Measurements from ENCODE around the gene ZNF322. TPM values are rescaled to one million over a fixed set of nuclear protein-coding genes. Genes with fewer than 3 reads are reported as not detected.

ZNF322 gene
- total and polyA plus RNA-seq, 2 of the 8 experiments (the other 6 are each of a cell fraction or from before 2014, with no cell fraction given), result 5.3 to 35.0 TPM

DNA sequence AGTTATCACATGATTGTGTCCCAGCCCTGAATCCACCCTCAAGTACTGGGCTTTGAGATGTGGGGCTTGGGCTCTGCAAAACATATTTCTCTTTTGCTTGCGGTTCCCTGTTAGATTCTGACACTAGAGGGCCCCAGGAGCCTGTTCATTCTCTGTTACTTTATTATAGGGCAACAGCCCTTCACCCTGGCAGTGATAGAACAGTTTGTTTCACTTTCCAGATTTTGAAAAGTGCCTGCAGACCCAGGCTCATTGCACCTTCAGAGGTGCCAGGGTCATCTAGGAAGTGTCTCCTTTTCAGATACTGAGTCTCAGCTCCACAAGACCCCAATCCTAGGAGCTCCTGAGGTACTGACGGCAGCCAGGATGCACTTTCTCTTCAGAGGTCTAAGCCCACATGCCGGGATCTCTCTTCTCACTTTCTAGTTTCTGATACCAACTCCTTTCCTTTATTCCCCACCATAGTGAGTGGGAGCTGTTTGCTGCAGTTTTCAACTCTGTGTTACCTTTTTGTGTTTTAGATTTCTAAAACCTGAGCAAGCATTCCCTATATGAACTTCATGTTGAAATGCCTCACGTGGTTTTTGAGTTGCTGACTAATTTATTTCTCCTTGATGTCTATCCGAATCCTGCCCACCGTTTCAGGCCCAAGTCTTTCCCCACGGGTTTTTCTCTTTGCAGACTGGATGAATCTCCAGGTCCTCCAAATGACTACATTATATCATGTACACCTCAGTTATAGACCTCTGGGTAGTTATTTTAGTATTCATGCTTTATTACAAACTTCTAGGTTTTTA lies 51.9 kb downstream of the ZNF322 start (continued):
- TF ChIP-seq, protein P1, sequence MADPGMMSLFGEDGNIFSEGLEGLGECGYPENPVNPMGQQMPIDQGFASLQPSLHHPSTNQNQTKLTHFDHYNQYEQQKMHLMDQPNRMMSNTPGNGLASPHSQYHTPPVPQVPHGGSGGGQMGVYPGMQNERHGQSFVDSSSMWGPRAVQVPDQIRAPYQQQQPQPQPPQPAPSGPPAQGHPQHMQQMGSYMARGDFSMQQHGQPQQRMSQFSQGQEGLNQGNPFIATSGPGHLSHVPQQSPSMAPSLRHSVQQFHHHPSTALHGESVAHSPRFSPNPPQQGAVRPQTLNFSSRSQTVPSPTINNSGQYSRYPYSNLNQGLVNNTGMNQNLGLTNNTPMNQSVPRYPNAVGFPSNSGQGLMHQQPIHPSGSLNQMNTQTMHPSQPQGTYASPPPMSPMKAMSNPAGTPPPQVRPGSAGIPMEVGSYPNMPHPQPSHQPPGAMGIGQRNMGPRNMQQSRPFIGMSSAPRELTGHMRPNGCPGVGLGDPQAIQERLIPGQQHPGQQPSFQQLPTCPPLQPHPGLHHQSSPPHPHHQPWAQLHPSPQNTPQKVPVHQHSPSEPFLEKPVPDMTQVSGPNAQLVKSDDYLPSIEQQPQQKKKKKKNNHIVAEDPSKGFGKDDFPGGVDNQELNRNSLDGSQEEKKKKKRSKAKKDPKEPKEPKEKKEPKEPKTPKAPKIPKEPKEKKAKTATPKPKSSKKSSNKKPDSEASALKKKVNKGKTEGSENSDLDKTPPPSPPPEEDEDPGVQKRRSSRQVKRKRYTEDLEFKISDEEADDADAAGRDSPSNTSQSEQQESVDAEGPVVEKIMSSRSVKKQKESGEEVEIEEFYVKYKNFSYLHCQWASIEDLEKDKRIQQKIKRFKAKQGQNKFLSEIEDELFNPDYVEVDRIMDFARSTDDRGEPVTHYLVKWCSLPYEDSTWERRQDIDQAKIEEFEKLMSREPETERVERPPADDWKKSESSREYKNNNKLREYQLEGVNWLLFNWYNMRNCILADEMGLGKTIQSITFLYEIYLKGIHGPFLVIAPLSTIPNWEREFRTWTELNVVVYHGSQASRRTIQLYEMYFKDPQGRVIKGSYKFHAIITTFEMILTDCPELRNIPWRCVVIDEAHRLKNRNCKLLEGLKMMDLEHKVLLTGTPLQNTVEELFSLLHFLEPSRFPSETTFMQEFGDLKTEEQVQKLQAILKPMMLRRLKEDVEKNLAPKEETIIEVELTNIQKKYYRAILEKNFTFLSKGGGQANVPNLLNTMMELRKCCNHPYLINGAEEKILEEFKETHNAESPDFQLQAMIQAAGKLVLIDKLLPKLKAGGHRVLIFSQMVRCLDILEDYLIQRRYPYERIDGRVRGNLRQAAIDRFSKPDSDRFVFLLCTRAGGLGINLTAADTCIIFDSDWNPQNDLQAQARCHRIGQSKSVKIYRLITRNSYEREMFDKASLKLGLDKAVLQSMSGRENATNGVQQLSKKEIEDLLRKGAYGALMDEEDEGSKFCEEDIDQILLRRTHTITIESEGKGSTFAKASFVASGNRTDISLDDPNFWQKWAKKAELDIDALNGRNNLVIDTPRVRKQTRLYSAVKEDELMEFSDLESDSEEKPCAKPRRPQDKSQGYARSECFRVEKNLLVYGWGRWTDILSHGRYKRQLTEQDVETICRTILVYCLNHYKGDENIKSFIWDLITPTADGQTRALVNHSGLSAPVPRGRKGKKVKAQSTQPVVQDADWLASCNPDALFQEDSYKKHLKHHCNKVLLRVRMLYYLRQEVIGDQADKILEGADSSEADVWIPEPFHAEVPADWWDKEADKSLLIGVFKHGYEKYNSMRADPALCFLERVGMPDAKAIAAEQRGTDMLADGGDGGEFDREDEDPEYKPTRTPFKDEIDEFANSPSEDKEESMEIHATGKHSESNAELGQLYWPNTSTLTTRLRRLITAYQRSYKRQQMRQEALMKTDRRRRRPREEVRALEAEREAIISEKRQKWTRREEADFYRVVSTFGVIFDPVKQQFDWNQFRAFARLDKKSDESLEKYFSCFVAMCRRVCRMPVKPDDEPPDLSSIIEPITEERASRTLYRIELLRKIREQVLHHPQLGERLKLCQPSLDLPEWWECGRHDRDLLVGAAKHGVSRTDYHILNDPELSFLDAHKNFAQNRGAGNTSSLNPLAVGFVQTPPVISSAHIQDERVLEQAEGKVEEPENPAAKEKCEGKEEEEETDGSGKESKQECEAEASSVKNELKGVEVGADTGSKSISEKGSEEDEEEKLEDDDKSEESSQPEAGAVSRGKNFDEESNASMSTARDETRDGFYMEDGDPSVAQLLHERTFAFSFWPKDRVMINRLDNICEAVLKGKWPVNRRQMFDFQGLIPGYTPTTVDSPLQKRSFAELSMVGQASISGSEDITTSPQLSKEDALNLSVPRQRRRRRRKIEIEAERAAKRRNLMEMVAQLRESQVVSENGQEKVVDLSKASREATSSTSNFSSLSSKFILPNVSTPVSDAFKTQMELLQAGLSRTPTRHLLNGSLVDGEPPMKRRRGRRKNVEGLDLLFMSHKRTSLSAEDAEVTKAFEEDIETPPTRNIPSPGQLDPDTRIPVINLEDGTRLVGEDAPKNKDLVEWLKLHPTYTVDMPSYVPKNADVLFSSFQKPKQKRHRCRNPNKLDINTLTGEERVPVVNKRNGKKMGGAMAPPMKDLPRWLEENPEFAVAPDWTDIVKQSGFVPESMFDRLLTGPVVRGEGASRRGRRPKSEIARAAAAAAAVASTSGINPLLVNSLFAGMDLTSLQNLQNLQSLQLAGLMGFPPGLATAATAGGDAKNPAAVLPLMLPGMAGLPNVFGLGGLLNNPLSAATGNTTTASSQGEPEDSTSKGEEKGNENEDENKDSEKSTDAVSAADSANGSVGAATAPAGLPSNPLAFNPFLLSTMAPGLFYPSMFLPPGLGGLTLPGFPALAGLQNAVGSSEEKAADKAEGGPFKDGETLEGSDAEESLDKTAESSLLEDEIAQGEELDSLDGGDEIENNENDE (IDR thresholded peaks at IDR 0.05; ENCODE audit: insufficient replicate concordance, low read length), result no peak
- TF ChIP-seq RAD21 (IDR thresholded peaks at IDR 0.05 in 1 of 2, conservative IDR thresholded peaks at IDR 0.05 in 1 of 2; ENCODE audit: low read depth in 2 of 2, low read length in 2 of 2) (peak; percentile 88 to 95), NRF1 (IDR thresholded peaks at IDR 0.05; ENCODE audit: low read depth, low read length) (no peak)
- TF ChIP-seq, protein P2, sequence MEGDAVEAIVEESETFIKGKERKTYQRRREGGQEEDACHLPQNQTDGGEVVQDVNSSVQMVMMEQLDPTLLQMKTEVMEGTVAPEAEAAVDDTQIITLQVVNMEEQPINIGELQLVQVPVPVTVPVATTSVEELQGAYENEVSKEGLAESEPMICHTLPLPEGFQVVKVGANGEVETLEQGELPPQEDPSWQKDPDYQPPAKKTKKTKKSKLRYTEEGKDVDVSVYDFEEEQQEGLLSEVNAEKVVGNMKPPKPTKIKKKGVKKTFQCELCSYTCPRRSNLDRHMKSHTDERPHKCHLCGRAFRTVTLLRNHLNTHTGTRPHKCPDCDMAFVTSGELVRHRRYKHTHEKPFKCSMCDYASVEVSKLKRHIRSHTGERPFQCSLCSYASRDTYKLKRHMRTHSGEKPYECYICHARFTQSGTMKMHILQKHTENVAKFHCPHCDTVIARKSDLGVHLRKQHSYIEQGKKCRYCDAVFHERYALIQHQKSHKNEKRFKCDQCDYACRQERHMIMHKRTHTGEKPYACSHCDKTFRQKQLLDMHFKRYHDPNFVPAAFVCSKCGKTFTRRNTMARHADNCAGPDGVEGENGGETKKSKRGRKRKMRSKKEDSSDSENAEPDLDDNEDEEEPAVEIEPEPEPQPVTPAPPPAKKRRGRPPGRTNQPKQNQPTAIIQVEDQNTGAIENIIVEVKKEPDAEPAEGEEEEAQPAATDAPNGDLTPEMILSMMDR (IDR thresholded peaks at IDR 0.05; ENCODE audit: control extremely low read depth in 1 of 3, insufficient read depth in 1 of 3, low read depth in 1 of 3, low read length in 3 of 3), result peak; percentile 3 to 72 (median 71)

Data from H1 (cell line).